HFFc6 (cell line): Measurements from ENCODE around the gene NSMCE4A. TPM values are rescaled to one million over a fixed set of nuclear protein-coding genes. Genes with fewer than 3 reads are reported as not detected.

ENCODE experiments used
- total RNA-seq, 6 experiments: library from RNA; stranded (reverse); fragmentation: NEBNext Ultra II Directional; extraction: Animal tissue kit (Norgen Biotek cat#: 25700); gene quantifications; 2 replicates in 1 of 6; 3 replicates in 5 of 6; pipeline ENCODE4 v1.2.3, GENCODE V29; 2021

NSMCE4A gene
- total RNA-seq, 6 experiments from 2014 or later, result 15.2 to 22.7 (median 20.8) TPM

Other genes starting within 250 kb of the NSMCE4A start
- 10 to 100 TPM; 19.4 to 25.2 (median 21.0) TPM for gene ATE1, start 47.2 kb downstream of the NSMCE4A start, total RNA-seq
- gene TACC2, start 13.9 kb upstream of the NSMCE4A start, total RNA-seq, result 10 to 100 TPM; 15.9 to 19.5 (median 17.5) TPM